NCI-H2107 treated with DMSO at 0.1 percent for 48 hours (cell line): ENCODE data around the gene FOS.

Source experiments
- DNase-seq: peaks from one replicate; lab custom pipeline; 2025; ENCODE audit not compliant: unreplicated experiment; lab: John Stamatoyannopoulos, UW

Gene FOS

GRCh38 chr14:75313294-75313693, 34.7 kb downstream of the FOS start:
- DNase-seq: no peak

DNA sequence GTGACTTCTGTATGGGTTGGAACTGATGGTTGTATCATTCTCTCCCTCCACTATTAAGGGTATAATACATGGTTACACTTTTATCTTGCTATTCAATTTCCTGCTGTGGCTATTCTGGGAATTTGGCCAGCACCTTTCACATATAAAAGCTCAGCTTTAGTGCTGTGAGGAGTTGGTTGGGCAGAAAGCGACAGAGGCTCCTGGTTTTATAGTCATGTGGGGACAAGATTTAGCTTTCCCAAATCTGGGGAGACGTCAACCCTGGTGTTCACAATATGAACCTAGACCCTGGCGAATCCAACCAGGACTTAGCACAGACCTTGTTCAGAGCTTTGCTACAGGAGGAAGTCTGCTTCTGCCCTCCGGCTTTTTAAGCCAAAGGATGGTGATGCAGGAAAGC, 36.5 kb downstream of the FOS start:
- peak; percentile 82 for DNase-seq

GRCh38 chr14:75317148-75317547, 38.5 kb downstream of the FOS start:
- no peak for DNase-seq

- DNase-seq: no peak
These were observed 39.7 kb downstream of the FOS start for GRCh38 chr14:75318353-75318752.

DNA sequence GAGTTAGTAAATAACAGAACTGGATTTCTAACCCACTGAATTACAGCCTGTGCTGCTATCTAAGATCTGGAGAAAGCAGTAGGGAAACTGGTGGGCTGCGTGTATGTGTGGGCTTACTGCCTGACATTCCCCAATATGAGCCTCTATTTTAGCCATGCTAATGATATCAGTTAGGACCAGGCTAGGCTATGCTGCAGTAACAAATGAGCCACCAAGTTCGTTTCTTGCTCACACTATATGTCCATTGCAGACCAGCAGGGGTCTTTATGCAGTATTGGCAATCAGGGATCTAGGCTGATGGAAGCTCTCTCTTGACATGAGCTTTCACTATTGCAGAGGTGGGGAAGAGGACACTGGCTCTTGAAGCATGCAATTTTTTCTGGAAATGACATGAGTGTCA, 40.4 kb downstream of the FOS start:
- no peak for DNase-seq

DNA sequence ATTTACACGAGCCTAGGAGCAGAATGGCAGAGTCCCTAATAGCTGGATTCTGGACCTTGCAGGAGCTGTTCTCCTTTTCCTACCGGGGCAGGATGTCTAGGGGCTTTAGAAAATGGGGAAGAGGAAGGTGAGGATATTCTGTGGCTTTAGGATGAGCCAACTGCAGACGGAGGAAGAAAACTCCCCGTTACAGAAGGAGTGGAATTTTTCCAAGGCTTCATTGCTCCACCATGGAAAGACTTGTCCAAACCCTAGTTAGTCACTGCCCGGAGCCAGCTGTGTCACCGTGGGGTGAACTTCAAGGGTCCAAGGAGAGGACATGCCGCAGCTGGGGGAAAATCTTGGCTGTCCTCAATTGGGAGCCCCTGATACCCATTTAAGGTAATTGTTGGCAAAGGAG, 41.6 kb downstream of the FOS start:
- no peak for DNase-seq

GRCh38 chr14:75322746-75323145, 44.1 kb downstream of the FOS start:
- DNase-seq: no peak

DNA sequence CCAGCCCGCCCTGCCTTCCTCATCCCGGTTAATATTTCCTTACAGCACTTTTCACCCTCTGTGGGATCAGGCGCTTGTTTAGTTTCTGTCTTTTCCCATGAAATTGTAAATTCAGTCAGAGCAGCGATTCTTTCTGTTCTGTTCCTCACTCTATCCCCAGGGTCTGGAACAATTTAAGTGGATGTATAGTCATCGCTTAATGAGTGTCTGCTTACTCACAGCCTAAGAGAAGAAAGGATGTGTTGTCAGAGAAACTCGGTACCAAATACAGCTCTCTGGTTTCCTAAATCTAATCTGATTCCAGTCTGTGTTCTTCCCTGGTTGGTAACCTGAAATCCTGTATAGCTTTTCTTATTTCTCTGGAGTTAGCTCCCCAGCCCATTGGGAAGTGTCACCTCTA, 44.9 kb downstream of the FOS start:
- DNase-seq: no peak

- no peak for DNase-seq
These were observed 50.0 kb downstream of the FOS start for GRCh38 chr14:75328558-75329155.

DNA sequence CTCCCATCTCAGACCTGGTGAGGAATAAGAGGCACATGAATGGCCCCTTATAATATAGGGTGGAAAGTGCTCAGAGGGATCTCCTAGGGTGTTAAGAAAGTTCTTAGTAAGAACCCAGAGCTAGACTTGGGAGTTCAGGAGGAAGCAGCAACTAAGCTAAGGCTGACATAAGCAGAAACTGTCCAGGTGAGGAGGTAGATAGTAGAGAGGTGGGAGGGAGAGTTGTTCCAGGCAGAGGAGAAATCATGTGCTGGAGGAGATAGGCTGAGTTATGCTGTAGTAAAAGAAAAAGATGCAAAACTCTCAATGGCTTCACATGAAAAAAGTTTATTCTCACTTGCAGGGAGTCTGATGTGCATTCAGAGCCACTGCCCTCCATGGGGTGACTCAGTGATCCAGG, 50.7 kb downstream of the FOS start:
- no peak for DNase-seq

DNA sequence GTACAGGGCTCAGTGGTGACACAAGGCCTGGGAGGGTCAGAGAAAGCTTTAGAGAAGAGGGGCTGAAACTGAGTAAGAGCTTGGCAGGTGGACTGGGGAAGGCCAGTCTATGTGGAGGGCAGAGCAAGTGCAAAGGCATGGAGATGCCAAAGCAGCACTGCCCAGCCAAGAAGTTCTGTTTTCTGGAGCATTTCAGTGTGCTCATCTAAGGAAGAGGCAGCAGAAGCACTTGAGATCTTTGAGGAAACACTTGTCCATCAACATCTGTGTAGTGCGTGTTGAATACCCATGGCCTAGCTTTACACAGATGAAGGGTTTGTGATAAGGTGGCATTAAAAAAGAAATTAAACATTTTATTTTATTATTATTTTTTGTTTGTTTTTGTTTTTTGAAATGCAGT, 52.8 kb downstream of the FOS start:
- DNase-seq: no peak
